CD4-positive, alpha-beta T cell treated with Interleukin-10 for 1 hour (primary cell): ENCODE results near the gene CEACAM5.
"Not testable (repeated sequence)": the region's sequence is repeated elsewhere in the genome, so short reads cannot be mapped to it uniquely, and the experiment has no call there.

Experiments used
- DNase-seq: peaks from one replicate; pipeline ENCODE4 v3.0.0-alpha.2; 2020

Gene CEACAM5

GRCh38 chr19:41740415-41741243 lies 32.2 kb downstream of the CEACAM5 start:
- no peak for DNase-seq

GRCh38 chr19:41741244-41741554 lies 32.8 kb downstream of the CEACAM5 start:
- DNase-seq = no peak

DNA sequence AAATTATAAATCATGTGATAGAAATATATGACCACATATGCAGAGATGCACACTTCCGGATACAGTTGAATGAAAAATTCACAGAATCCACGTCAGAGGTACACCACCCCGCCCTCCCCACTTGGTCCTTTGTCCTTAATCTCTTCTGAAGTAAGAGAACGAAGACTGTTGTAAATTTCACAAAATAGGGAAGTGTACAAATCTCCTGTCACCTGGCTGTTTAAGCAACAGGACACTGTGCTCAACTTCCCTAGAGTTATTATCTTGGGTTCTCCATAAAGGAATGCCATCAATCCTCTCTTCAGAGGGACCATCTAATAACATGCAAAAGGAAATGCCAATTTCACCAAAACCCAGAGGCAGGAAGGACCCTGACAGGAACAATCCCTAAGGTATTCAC lies 36.4 kb downstream of the CEACAM5 start:
- no peak for DNase-seq

- no peak for DNase-seq
Measured at GRCh38 chr19:41745756-41746155, 37.3 kb downstream of the CEACAM5 start.

GRCh38 chr19:41746593-41747227 lies 38.3 kb downstream of the CEACAM5 start:
- peak; percentile 49 for DNase-seq

GRCh38 chr19:41748012-41748411 lies 39.6 kb downstream of the CEACAM5 start:
- DNase-seq = no peak

- DNase-seq = not testable (repeated sequence)
Measured at GRCh38 chr19:41750248-41751134, 42.1 kb downstream of the CEACAM5 start.

DNA sequence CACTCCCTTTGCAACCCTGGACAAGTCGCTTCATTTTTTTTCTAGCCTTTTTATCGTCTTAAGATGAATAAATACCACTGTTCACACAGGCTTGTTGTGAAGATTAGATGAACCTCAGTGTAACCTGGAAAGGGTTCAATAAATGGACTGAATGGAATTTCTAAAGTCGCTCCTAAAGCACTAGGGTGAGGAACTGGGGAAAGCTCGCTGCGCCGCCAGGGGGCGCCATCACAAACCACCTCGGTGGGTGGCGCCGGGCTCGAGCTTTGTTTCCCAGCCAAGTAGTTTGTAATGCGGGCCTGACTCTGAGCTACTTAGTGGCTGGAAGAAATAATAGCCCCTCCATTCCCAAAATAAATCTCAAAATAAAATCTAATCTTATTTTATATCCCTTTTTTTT lies 44.7 kb downstream of the CEACAM5 start:
- DNase-seq = peak; percentile 71

- DNase-seq = peak; percentile 76
Measured at GRCh38 chr19:41753936-41754529, 45.6 kb downstream of the CEACAM5 start.

- DNase-seq = no peak
Measured at GRCh38 chr19:41755328-41755913, 47.0 kb downstream of the CEACAM5 start, which contains the start of gene CEACAM6. Gene CEACAM6, plus strand, starts transcription at chr19:41755530. Its CDS starts 109 bp downstream, at chr19:41755639.

DNA sequence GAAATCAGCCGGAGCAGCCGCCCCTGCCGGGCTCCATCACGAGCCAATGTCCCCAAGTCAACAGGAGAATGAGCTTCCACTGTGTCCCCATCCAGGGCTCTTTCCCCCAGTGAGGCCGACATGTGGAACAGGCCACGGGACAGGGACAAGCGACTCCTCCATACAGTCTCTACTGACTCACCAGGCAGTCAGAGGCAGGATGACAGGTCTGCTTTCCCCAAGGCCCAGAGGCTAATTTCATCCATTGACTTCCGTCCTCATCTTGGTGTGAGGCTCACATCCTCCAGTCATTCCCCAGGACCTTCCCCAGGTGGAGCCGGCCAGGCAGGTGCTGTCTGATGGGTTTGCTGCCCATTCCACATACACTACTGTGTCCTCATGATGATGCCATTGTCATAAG lies 50.4 kb downstream of the CEACAM5 start:
- no peak for DNase-seq

DNA sequence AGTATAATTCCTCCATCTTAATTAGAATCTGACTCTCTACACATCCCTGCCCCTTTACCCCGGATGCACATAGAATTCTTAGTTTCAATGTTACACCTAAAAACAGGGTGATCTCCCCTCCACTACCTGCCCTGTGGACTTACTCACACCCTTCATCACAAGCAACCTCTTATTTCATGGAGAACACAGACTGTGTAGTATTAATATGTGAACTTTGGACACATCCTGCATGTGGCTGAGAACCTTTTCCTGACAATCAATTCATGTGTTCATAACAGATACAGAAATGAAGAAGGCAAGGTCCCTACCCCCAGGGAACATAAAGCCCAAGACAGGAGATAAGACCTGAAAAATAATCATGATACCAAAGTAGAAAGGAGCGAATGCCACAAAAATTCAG lies 58.7 kb downstream of the CEACAM5 start:
- no peak for DNase-seq

- DNase-seq = not testable (repeated sequence)
Measured at GRCh38 chr19:41768105-41768504, 59.7 kb downstream of the CEACAM5 start.

- no peak for DNase-seq
Measured at GRCh38 chr19:41769608-41770007, 61.2 kb downstream of the CEACAM5 start.

DNA sequence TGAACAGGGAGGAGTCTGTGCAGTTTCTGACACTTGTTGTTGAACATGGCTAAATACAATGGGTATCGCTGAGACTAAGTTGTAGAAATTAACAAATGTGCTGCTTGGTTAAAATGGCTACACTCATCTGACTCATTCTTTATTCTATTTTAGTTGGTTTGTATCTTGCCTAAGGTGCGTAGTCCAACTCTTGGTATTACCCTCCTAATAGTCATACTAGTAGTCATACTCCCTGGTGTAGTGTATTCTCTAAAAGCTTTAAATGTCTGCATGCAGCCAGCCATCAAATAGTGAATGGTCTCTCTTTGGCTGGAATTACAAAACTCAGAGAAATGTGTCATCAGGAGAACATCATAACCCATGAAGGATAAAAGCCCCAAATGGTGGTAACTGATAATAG lies 63.0 kb downstream of the CEACAM5 start:
- no peak for DNase-seq

DNA sequence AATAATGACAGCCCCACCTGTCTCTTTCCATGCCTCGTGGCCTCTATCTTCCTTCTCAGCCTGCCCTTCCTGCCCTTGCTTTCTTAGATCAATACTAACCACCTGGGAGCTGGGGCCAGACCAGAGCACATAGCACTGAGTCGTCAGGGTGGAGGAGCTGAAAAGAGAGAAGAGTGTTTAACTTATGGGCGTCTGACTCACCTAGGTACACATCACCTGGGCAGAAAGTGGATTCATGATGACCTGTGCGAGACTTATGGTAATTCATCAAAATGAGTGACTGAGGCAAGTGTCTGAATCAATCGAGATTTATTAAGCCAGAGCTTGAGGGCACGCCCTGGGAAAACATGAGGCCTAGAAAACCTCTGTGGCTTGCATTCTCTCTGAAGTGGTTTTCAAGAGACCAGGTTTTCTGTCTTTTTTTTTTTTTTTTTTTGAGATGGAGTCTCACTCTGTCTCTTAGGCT lies 66.1 kb downstream of the CEACAM5 start:
- DNase-seq = peak; percentile 65

- no peak for DNase-seq
Measured at GRCh38 chr19:41776700-41777099, 68.3 kb downstream of the CEACAM5 start.
